ENCODE measurements around the gene ISX. TPM values are rescaled to one million over a fixed set of nuclear protein-coding genes. Genes with fewer than 3 reads are reported as not detected.

ISX gene
- polyA plus RNA-seq, 1 donor from 2014 or later, result not detected

DNA sequence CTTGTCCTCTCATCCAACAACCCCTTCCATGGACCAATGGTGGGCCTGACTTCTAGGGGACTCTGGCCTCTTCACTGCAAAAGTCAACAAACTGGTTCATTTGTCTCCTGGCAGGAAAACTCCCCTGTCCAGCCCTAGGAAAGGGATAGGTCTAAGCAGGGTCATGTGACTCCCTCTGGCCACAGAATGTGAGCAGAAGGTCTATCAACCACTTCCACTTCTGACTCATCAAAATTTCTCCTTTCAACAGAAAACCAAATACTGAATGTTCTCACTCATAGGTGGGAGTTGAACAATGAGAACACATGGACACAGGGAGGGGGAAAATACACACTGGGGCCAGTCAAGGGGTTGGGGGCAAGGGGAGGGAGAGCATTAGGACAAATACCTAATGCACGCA, 1.3 kb upstream of the ISX start:
- no peak overlapping the region for H3K9ac ChIP-seq (ENCODE audit: low read length)
- no peak overlapping the region for H3K27ac ChIP-seq (ENCODE audit: low read length)
- H3F3A ChIP-seq (ENCODE audit: insufficient read depth, low read length, poor library complexity, severe bottlenecking), result no peaks in the 10 kb centered on the region
- no peak overlapping the region for H3K4me2 ChIP-seq (ENCODE audit: low read length)
- H3K9me2 ChIP-seq (ENCODE audit: insufficient read depth, low read length), result no peaks in the 10 kb centered on the region
- H3K27me3 ChIP-seq (ENCODE audit: insufficient read depth, low read depth, low read length), result no peaks in the 10 kb centered on the region
- no peaks in the 10 kb centered on the region for H3K36me3 ChIP-seq (ENCODE audit: insufficient read depth, low read length)
- H2AFZ ChIP-seq (ENCODE audit: low read depth, low read length), result no peak overlapping the region
- no peaks in the 10 kb centered on the region for H3K9me3 ChIP-seq (ENCODE audit: low read length)
- TF ChIP-seq POLR2AphosphoS5 (IDR thresholded peaks at IDR 0.05), result no peak
- TF ChIP-seq SMC3 (conservative IDR thresholded peaks at IDR 0.05; ENCODE audit: poor library complexity), result no peak
- no peak for TF ChIP-seq EP300 (conservative IDR thresholded peaks at IDR 0.05; ENCODE audit: poor library complexity, severe bottlenecking)
- no peak for TF ChIP-seq EZH2 (IDR thresholded peaks at IDR 0.05; ENCODE audit: borderline replicate concordance, insufficient read depth, low read length, poor library complexity, severe bottlenecking)
- TF ChIP-seq, protein P1, sequence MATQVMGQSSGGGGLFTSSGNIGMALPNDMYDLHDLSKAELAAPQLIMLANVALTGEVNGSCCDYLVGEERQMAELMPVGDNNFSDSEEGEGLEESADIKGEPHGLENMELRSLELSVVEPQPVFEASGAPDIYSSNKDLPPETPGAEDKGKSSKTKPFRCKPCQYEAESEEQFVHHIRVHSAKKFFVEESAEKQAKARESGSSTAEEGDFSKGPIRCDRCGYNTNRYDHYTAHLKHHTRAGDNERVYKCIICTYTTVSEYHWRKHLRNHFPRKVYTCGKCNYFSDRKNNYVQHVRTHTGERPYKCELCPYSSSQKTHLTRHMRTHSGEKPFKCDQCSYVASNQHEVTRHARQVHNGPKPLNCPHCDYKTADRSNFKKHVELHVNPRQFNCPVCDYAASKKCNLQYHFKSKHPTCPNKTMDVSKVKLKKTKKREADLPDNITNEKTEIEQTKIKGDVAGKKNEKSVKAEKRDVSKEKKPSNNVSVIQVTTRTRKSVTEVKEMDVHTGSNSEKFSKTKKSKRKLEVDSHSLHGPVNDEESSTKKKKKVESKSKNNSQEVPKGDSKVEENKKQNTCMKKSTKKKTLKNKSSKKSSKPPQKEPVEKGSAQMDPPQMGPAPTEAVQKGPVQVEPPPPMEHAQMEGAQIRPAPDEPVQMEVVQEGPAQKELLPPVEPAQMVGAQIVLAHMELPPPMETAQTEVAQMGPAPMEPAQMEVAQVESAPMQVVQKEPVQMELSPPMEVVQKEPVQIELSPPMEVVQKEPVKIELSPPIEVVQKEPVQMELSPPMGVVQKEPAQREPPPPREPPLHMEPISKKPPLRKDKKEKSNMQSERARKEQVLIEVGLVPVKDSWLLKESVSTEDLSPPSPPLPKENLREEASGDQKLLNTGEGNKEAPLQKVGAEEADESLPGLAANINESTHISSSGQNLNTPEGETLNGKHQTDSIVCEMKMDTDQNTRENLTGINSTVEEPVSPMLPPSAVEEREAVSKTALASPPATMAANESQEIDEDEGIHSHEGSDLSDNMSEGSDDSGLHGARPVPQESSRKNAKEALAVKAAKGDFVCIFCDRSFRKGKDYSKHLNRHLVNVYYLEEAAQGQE (IDR thresholded peaks at IDR 0.05; ENCODE audit: borderline replicate concordance), result no peak
- H3K4me3 ChIP-seq (ENCODE audit: low read length), result no peak overlapping the region
- no peaks in the 10 kb centered on the region for H4K20me1 ChIP-seq (ENCODE audit: insufficient read depth)
- H3K79me2 ChIP-seq (replicated peaks; ENCODE audit: insufficient read depth, low read length), result no peaks in the 10 kb centered on the region

DNA sequence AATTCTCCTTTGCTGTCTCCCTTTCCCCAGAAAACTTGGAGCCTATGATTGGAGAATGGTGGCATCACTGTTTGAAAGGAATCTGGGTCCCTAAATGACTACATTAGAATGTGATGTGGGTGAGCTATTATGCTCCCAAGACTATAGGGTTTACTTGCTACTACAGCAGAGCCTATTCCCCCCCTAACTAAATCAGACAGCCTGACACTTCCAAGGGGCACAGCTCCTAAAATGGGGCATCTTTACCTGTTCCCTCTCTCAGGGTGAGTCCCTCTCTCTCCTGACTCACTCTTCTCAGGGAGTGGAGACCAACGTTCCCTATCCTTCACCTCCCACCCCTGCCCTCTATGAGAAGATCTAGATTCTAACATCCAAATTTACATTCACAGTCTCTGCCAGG, 775 bp upstream of the ISX start:
- H3K4me3 ChIP-seq (ENCODE audit: low read length), result no peak overlapping the region
- no peak overlapping the region for H3K9ac ChIP-seq (ENCODE audit: low read length)
- TF ChIP-seq, protein P1 (IDR thresholded peaks at IDR 0.05; ENCODE audit: borderline replicate concordance), result no peak
- TF ChIP-seq SMC3 (conservative IDR thresholded peaks at IDR 0.05; ENCODE audit: poor library complexity) (no peak), TAF1 (IDR thresholded peaks at IDR 0.05; ENCODE audit: low read depth) (no peak), EZH2 (IDR thresholded peaks at IDR 0.05; ENCODE audit: borderline replicate concordance, insufficient read depth, low read length, poor library complexity, severe bottlenecking) (no peak), RAD21 (conservative IDR thresholded peaks at IDR 0.05) (no peak), EP300 (conservative IDR thresholded peaks at IDR 0.05; ENCODE audit: poor library complexity, severe bottlenecking) (no peak), MXI1 (conservative IDR thresholded peaks at IDR 0.05; ENCODE audit: poor library complexity, severe bottlenecking) (no peak), POLR2AphosphoS5 (IDR thresholded peaks at IDR 0.05) (no peak)
- TF ChIP-seq, protein P2, sequence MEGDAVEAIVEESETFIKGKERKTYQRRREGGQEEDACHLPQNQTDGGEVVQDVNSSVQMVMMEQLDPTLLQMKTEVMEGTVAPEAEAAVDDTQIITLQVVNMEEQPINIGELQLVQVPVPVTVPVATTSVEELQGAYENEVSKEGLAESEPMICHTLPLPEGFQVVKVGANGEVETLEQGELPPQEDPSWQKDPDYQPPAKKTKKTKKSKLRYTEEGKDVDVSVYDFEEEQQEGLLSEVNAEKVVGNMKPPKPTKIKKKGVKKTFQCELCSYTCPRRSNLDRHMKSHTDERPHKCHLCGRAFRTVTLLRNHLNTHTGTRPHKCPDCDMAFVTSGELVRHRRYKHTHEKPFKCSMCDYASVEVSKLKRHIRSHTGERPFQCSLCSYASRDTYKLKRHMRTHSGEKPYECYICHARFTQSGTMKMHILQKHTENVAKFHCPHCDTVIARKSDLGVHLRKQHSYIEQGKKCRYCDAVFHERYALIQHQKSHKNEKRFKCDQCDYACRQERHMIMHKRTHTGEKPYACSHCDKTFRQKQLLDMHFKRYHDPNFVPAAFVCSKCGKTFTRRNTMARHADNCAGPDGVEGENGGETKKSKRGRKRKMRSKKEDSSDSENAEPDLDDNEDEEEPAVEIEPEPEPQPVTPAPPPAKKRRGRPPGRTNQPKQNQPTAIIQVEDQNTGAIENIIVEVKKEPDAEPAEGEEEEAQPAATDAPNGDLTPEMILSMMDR (IDR thresholded peaks at IDR 0.05; ENCODE audit: poor library complexity, severe bottlenecking), result no peak
- H4K20me1 ChIP-seq (ENCODE audit: insufficient read depth), result no peaks in the 10 kb centered on the region
- no peaks in the 10 kb centered on the region for H3F3A ChIP-seq (ENCODE audit: insufficient read depth, low read length, poor library complexity, severe bottlenecking)
- no peaks in the 10 kb centered on the region for H3K27me3 ChIP-seq (ENCODE audit: insufficient read depth, low read depth, low read length)
- no peaks in the 10 kb centered on the region for H3K9me2 ChIP-seq (ENCODE audit: insufficient read depth, low read length)
- no peaks in the 10 kb centered on the region for H3K79me2 ChIP-seq (replicated peaks; ENCODE audit: insufficient read depth, low read length)
- no peaks in the 10 kb centered on the region for H3K36me3 ChIP-seq (ENCODE audit: insufficient read depth, low read length)
- H3K27ac ChIP-seq (ENCODE audit: low read length), result no peak overlapping the region
- H3K9me3 ChIP-seq (ENCODE audit: low read length), result no peaks in the 10 kb centered on the region
- no peak overlapping the region for H2AFZ ChIP-seq (ENCODE audit: low read depth, low read length)
- H3K4me2 ChIP-seq (ENCODE audit: low read length), result no peak overlapping the region
